Hepatocyte (in vitro differentiated cells): ENCODE measurements around the gene NAV2. TPM values are rescaled to one million over a fixed set of nuclear protein-coding genes. Genes with fewer than 3 reads are reported as not detected.

ENCODE experiments used
- DNase-seq: peaks from one replicate; pipeline ENCODE4 v3.0.0-alpha.2; 2016; ENCODE audit warnings: low spot score
- H2AFZ ChIP-seq: fragments of 200-600 bp; sonication (generic); 2 replicates; pipeline ENCODE4 v1.6.0; 2016; ENCODE audit warnings: antibody characterized with exemption, mild to moderate bottlenecking
- H3K27ac ChIP-seq: fragments of 200-600 bp; sonication (generic); 2 replicates; pipeline ENCODE4 v1.5.1; 2016; ENCODE audit warnings: mild to moderate bottlenecking
- H3K27me3 ChIP-seq: fragments of 200-600 bp; sonication (generic); 2 replicates; pipeline ENCODE4 v1.6.1; 2016
- H3K36me3 ChIP-seq: fragments of 200-600 bp; sonication (generic); replicated peaks from 2 replicates; pipeline ENCODE4 v1.5.1; 2016; ENCODE audit warnings: low read depth; ENCODE audit not compliant: insufficient read depth
- H3K4me1 ChIP-seq: fragments of 200-600 bp; sonication (generic); 2 replicates; pipeline ENCODE4 v1.5.1; 2016; ENCODE audit warnings: mild to moderate bottlenecking, moderate library complexity; ENCODE audit not compliant: insufficient read depth
- H3K4me2 ChIP-seq: fragments of 200-600 bp; sonication (generic); 2 replicates; pipeline ENCODE4 v1.6.0; 2016
- H3K4me3 ChIP-seq: fragments of 200-600 bp; sonication (generic); 2 replicates; pipeline ENCODE4 v1.5.1; 2016; ENCODE audit warnings: mild to moderate bottlenecking
- H3K79me2 ChIP-seq: fragments of 200-600 bp; sonication (generic); 2 replicates; pipeline ENCODE4 v1.6.0; 2017; ENCODE audit warnings: mild to moderate bottlenecking
- H3K9me2 ChIP-seq: fragments of 200-600 bp; sonication (generic); replicated peaks from 2 replicates; pipeline ENCODE4 v1.6.0; 2017; ENCODE audit warnings: mild to moderate bottlenecking; ENCODE audit not compliant: insufficient read depth
- H3K9me3 ChIP-seq: fragments of 200-600 bp; sonication (generic); 2 replicates; pipeline ENCODE4 v1.5.1; 2016; ENCODE audit warnings: low read depth, mild to moderate bottlenecking
- H4K20me1 ChIP-seq: fragments of 200-600 bp; sonication (generic); 2 replicates; pipeline ENCODE4 v1.6.0; 2016; ENCODE audit warnings: mild to moderate bottlenecking; ENCODE audit not compliant: insufficient read depth, poor library complexity, severe bottlenecking
- CTCF ChIP-seq: fragments of 200-600 bp; sonication (generic); IDR thresholded peaks from 2 replicates; pipeline ENCODE4 v1.5.1; 2016; ENCODE audit warnings: antibody characterized with exemption, mild to moderate bottlenecking; ENCODE audit not compliant: poor library complexity
- EZH2 ChIP-seq: fragments of 200-600 bp; sonication (generic); IDR thresholded peaks from 2 replicates; pipeline ENCODE4 v1.6.1; 2016; ENCODE audit warnings: antibody characterized with exemption, mild to moderate bottlenecking, borderline replicate concordance
- EZH2phosphoT487 ChIP-seq: fragments of 200-600 bp; sonication (generic); IDR thresholded peaks from one replicate; pipeline ENCODE4 v1.6.1; 2018; ENCODE audit warnings: antibody characterized with exemption, mild to moderate bottlenecking, low read depth, moderate library complexity; ENCODE audit not compliant: unreplicated experiment, severe bottlenecking
- WGBS: methylation state at CpG from one replicate; pipeline ENCODE4 v1.1.6; 2016; ENCODE audit warnings: low lambda C conversion rate; ENCODE audit errors: missing lambda C conversion rate; 5-methylcytosine and 5-hydroxymethylcytosine counted together
- polyA plus RNA-seq: library from polyadenylated mRNA; unstranded; fragments of >200 nt; fragmentation: Nextera tagmentation; extraction: Ambion mirVana; gene quantifications from 2 replicates; pipeline ENCODE4 v1.2.1, GENCODE V29; 2016
- total RNA-seq: library from RNA; depleted of rRNA; stranded (reverse); fragments of >200 nt; gene quantifications from 2 replicates; pipeline ENCODE4 v1.2.3, GENCODE V29; 2014

The NAV2 gene
- total and polyA plus RNA-seq, 2 experiments from 2014 or later, result 23.7 to 30.8 TPM

DNA sequence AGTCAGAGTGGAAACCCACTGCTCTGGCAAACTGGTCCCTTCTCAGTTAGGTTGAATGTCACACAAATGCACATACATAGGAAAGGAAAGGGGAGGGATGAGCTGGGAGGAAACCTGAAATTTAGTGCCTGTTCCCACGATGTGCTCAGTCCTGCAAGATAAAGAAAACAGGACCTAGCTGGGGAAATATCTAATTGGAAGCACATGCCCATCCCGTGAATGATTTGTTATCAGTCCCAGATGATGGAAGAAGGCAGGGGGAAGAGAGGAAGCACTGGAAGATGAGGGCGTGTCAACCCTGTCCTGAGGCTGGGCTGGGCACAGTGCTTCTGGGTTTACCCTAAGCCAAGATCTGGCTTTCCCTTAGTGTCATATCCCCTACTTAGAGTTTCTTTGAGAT lies 173.9 kb downstream of the NAV2 start:
- Histone ChIP-seq H3K36me3 (no peaks in the 10 kb centered on the region), H3K4me2 (no peak overlapping the region), H3K27ac (no peak overlapping the region), H3K79me2 (no peaks in the 10 kb centered on the region), H3K9me3 (no peaks in the 10 kb centered on the region), H3K4me1 (peaks cover 12% of the 10 kb centered on the region), H3K27me3 (no peaks in the 10 kb centered on the region), H2AFZ (no peak overlapping the region), H4K20me1 (no peaks in the 10 kb centered on the region), H3K9me2 (no peaks in the 10 kb centered on the region), H3K4me3 (no peak overlapping the region)
- 47% methylated on average over 3 of the region's 3 CpGs for WGBS
- no peak for DNase-seq
- TF ChIP-seq EZH2phosphoT487 (no peak), CTCF (no peak), EZH2 (no peak)

DNA sequence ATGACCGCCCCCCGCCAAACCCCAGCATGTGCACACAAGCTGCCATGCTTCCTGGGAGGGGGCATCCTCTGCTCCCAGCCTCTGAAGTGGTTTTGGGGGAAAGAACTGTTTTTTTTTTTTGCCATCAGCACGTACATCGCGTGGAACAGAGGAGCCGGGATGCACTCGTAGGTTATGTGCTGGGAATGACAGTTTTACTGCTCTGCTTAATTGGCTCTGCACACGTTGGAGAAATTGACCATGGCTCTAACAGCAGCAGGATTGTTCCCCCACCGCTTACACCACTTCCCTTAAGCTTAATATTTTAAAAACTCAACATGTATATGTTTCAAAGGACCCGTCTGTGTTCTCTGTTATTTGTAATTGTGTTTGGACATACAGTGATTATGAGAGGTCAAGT lies 175.2 kb downstream of the NAV2 start:
- no peaks in the 10 kb centered on the region for H3K27me3 ChIP-seq
- H3K36me3 ChIP-seq, result no peaks in the 10 kb centered on the region
- no peaks in the 10 kb centered on the region for H3K9me3 ChIP-seq
- peaks cover 12% of the 10 kb centered on the region for H3K4me1 ChIP-seq
- no peaks in the 10 kb centered on the region for H4K20me1 ChIP-seq
- DNase-seq, result no peak
- no peak overlapping the region for H3K27ac ChIP-seq
- TF ChIP-seq EZH2phosphoT487, result no peak
- no peak for TF ChIP-seq EZH2
- no peak for TF ChIP-seq CTCF
- H3K79me2 ChIP-seq, result no peaks in the 10 kb centered on the region
- no peak overlapping the region for H3K4me2 ChIP-seq
- WGBS, result 83% methylated on average over 10 of the region's 10 CpGs
- no peak overlapping the region for H2AFZ ChIP-seq
- no peak overlapping the region for H3K4me3 ChIP-seq
- H3K9me2 ChIP-seq, result no peaks in the 10 kb centered on the region

- Histone ChIP-seq H4K20me1 (no peaks in the 10 kb centered on the region), H3K27ac (peak overlapping the region; percentile 70), H3K4me2 (no peak overlapping the region), H3K27me3 (no peaks in the 10 kb centered on the region), H3K4me1 (peaks cover 17% of the 10 kb centered on the region), H3K4me3 (no peak overlapping the region), H3K9me3 (no peaks in the 10 kb centered on the region), H2AFZ (no peak overlapping the region), H3K9me2 (no peaks in the 10 kb centered on the region), H3K36me3 (no peaks in the 10 kb centered on the region), H3K79me2 (no peaks in the 10 kb centered on the region)
- no peak for DNase-seq
- TF ChIP-seq EZH2phosphoT487 (no peak), EZH2 (no peak), CTCF (no peak)
- WGBS, result 94% methylated on average over 5 of the region's 5 CpGs
Measured at GRCh38 chr11:19889531-19889930, 176.9 kb downstream of the NAV2 start.

- H3K27ac ChIP-seq, result peak overlapping the region; percentile 70
- H4K20me1 ChIP-seq, result no peaks in the 10 kb centered on the region
- 33% methylated on average over 1 of the region's 1 CpG for WGBS
Measured at GRCh38 chr11:19890308-19890707, 177.7 kb downstream of the NAV2 start.

More at GRCh38 chr11:19890308-19890707, 177.7 kb downstream of the NAV2 start:
- H3K4me3 ChIP-seq, result no peak overlapping the region
- H3K4me2 ChIP-seq, result no peak overlapping the region
- H3K9me3 ChIP-seq, result no peaks in the 10 kb centered on the region
- H2AFZ ChIP-seq, result no peak overlapping the region
- no peaks in the 10 kb centered on the region for H3K79me2 ChIP-seq
- no peaks in the 10 kb centered on the region for H3K9me2 ChIP-seq
- H3K36me3 ChIP-seq, result no peaks in the 10 kb centered on the region
- peak; percentile 31 for DNase-seq
- peaks cover 17% of the 10 kb centered on the region for H3K4me1 ChIP-seq
- TF ChIP-seq EZH2, result no peak
- no peak for TF ChIP-seq CTCF
- TF ChIP-seq EZH2phosphoT487, result no peak
- H3K27me3 ChIP-seq, result no peaks in the 10 kb centered on the region
